Neural cell (in vitro differentiated cells): ENCODE results near the gene RNF213.

Source experiments
- POLR2AphosphoS5 ChIP-seq: IDR thresholded peaks from 2 replicates; pipeline ENCODE4 v1.6.1; 2012
- SMC3 ChIP-seq: fragments of 450-650 bp; conservative IDR thresholded peaks from 2 replicates; pipeline ENCODE4 v1.6.1; 2014; ENCODE audit warnings: antibody characterized with exemption, mild to moderate bottlenecking, moderate library complexity; ENCODE audit not compliant: poor library complexity
- TF ChIP-seq, protein P1 (sequence below): fragments of 450-650 bp; IDR thresholded peaks from 2 replicates; pipeline ENCODE4 v1.5.1; 2014; ENCODE audit warnings: antibody characterized with exemption, mild to moderate bottlenecking, moderate library complexity; ENCODE audit not compliant: poor library complexity, severe bottlenecking
- TF ChIP-seq, protein P2 (sequence below): IDR thresholded peaks from 2 replicates; pipeline ENCODE4 v1.6.1; 2012; ENCODE audit warnings: borderline replicate concordance

DNA sequence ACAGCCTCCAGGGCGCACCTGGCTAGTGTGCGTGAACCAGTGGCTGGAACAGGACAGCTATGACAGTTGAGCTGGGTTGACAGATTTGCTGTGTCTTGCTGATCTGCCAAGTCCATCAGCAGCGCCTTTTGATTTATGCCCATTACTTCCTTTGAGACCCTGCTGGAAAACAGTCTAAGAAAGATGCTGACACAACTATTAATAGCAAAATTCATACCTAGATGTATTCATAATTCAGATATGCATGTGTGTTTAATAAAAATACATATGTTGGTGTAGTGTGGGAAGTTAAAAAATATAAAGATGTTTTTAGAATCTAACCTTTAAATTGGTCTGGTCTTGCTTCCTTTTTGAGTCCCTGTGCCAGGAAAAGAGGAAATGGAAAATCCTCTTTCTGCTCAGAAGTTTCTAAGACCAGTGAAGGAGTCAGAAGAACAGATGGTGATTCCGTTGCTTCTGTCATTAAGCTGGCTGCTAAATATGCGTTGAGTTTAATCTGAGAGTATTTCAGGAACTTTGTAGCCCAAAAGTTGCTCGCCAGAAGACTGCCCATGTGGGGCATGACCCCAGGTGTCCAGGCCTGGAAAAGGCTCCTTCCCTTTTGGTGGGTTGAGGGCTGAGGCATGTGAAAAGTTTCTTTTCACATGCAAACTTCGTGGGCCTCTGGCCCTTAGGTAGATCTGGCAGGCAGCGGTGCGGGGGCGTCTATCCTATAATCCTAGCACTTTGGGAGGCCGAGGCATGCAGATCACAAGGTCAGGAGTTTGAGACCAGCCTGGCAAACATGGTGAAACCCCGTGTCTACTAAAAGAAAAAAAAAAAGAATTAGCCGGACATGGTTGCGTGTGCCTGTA, 114.3 kb downstream of the RNF213 start:
- TF ChIP-seq, protein P1, sequence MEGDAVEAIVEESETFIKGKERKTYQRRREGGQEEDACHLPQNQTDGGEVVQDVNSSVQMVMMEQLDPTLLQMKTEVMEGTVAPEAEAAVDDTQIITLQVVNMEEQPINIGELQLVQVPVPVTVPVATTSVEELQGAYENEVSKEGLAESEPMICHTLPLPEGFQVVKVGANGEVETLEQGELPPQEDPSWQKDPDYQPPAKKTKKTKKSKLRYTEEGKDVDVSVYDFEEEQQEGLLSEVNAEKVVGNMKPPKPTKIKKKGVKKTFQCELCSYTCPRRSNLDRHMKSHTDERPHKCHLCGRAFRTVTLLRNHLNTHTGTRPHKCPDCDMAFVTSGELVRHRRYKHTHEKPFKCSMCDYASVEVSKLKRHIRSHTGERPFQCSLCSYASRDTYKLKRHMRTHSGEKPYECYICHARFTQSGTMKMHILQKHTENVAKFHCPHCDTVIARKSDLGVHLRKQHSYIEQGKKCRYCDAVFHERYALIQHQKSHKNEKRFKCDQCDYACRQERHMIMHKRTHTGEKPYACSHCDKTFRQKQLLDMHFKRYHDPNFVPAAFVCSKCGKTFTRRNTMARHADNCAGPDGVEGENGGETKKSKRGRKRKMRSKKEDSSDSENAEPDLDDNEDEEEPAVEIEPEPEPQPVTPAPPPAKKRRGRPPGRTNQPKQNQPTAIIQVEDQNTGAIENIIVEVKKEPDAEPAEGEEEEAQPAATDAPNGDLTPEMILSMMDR, result no peak
- TF ChIP-seq, protein P2, sequence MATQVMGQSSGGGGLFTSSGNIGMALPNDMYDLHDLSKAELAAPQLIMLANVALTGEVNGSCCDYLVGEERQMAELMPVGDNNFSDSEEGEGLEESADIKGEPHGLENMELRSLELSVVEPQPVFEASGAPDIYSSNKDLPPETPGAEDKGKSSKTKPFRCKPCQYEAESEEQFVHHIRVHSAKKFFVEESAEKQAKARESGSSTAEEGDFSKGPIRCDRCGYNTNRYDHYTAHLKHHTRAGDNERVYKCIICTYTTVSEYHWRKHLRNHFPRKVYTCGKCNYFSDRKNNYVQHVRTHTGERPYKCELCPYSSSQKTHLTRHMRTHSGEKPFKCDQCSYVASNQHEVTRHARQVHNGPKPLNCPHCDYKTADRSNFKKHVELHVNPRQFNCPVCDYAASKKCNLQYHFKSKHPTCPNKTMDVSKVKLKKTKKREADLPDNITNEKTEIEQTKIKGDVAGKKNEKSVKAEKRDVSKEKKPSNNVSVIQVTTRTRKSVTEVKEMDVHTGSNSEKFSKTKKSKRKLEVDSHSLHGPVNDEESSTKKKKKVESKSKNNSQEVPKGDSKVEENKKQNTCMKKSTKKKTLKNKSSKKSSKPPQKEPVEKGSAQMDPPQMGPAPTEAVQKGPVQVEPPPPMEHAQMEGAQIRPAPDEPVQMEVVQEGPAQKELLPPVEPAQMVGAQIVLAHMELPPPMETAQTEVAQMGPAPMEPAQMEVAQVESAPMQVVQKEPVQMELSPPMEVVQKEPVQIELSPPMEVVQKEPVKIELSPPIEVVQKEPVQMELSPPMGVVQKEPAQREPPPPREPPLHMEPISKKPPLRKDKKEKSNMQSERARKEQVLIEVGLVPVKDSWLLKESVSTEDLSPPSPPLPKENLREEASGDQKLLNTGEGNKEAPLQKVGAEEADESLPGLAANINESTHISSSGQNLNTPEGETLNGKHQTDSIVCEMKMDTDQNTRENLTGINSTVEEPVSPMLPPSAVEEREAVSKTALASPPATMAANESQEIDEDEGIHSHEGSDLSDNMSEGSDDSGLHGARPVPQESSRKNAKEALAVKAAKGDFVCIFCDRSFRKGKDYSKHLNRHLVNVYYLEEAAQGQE, result no peak
- TF ChIP-seq POLR2AphosphoS5 (no peak), SMC3 (no peak)
